GM12873 (cell line): ENCODE measurements around the gene TGM6.

Experiments used
- CTCF ChIP-seq: IDR thresholded peaks from 2 replicates; pipeline ENCODE4 v1.5.1; 2012; ENCODE audit warnings: low read depth, mild to moderate bottlenecking, moderate library complexity, low read length, control low read depth; ENCODE audit not compliant: insufficient read depth; ENCODE audit errors: missing control alignments

TGM6 gene

GRCh38 chr20:2348336-2348735, 32.4 kb upstream of the TGM6 start:
- no peak for TF ChIP-seq CTCF

- no peak for TF ChIP-seq CTCF
These were observed 30.9 kb upstream of the TGM6 start for GRCh38 chr20:2349801-2350200.

DNA sequence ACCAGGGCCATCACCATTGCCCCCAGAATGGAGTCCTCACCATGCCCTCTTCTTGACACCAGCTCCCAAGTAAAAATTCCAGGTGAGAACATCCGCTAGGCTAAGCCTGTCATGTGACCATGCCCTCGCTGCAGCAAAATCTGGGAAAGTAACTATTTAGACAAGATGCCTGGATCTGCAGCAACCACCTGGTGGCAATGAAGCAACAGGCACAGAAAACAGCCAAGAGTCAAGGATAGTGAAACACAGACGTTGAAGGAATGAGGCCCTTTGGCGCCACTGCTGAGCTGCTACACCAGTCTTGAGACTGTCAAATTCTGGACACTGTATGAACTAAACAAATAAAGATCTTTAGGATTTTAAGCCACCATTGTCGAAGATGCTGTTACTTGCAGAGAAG, 30.1 kb upstream of the TGM6 start:
- TF ChIP-seq CTCF = no peak

DNA sequence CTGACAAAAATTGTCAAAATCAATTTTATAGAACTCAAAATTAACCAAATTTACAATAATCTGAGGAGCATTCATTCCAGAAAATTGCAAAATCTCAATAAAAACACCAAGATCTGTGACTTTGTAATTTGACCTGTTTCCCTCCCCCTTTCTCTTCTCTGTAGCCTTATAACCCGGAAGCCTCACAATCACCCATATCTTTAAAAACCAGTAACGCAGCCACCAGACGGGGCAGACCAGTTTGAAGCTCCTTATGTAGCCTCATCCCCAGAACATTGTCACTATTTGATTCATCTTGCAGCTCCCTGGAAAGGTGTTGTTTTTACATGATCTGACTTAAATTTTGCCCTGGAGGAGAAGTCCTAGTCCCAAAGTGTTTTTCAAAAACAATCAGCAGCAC, 27.5 kb upstream of the TGM6 start:
- TF ChIP-seq CTCF = no peak

GRCh38 chr20:2357114-2357513, 23.6 kb upstream of the TGM6 start:
- TF ChIP-seq CTCF = no peak

DNA sequence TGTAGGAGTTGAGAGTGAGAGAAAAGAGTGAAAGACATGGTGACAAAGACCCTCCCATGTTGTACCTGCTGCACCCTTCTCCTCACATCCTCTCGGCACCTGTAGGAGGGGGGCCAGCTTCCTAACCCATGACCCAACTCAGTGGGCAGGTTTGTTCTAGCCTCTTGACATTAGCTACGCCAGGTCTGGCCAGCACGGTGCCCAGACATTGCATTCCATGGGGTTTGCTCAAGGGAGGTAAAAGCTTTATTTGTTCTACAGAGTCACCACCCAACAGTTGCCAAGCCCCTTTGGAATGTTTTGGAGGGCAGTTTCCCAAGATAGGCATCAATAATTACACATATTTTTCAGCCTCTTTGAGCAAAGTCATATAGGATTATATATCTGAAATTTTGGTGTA, 22.7 kb upstream of the TGM6 start:
- no peak for TF ChIP-seq CTCF

- TF ChIP-seq CTCF = no peak
These were observed 19.6 kb upstream of the TGM6 start for GRCh38 chr20:2361035-2361593.

DNA sequence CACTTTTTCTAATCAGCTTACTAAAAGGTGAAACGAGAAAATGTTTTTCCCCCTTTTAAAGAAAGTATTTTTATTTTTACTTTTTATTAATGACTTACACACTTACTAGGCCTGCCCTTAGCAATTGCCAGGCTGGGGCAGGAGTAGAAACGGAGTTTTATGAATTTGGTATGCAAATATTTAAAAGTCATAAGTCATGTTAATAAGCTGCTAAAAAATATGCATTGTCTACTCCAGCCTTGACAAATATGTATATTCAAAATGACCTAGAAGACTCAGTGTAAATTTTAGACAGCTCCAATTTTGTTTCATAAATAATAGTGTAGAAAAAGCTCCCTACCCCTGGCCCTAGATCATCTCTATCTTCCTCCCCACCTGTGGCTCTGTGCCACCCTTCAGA, 17.5 kb upstream of the TGM6 start:
- no peak for TF ChIP-seq CTCF
